K562 (cell line): ENCODE results near the gene SRCAP. TPM values are rescaled to one million over a fixed set of nuclear protein-coding genes. Genes with fewer than 3 reads are reported as not detected.

Experiments
- CBX1 ChIP-seq: sonication (generic); IDR thresholded peaks from 2 replicates; pipeline ENCODE4 v1.6.1; 2016; ENCODE audit warnings: antibody characterized with exemption, low read depth, mild to moderate bottlenecking
- GATAD2B ChIP-seq: fragments of 450-650 bp; IDR thresholded peaks from 2 replicates; pipeline ENCODE4 v1.6.1; 2017; ENCODE audit warnings: mild to moderate bottlenecking, borderline replicate concordance
- GTF2A2 ChIP-seq: IDR thresholded peaks from 2 replicates; pipeline ENCODE4 v1.6.1; 2016; ENCODE audit warnings: mild to moderate bottlenecking, missing genetic modification characterization, missing compliant biosample characterization
- HEY1 ChIP-seq: fragments of 250-450 bp; sonication (Bioruptor Pico); IDR thresholded peaks from 2 replicates; pipeline ENCODE4 v1.5.0; 2020; ENCODE audit warnings: mild to moderate bottlenecking, moderate library complexity, borderline replicate concordance
- HNRNPUL1 ChIP-seq: fragments of 200-400 bp; formaldehyde crosslinking; IDR thresholded peaks from 2 replicates; pipeline ENCODE4 v1.6.1; 2017; ENCODE audit warnings: low read length
- MBD2 ChIP-seq: sonication (generic); IDR thresholded peaks from 2 replicates; pipeline ENCODE4 v1.6.1; 2016; ENCODE audit warnings: low read depth, borderline replicate concordance
- MITF ChIP-seq: IDR thresholded peaks from 2 replicates; pipeline ENCODE4 v1.6.1; 2014; ENCODE audit warnings: antibody characterized with exemption
- MTA2 ChIP-seq: fragments of 450-650 bp; IDR thresholded peaks from 2 replicates; pipeline ENCODE4 v1.6.1; 2016; ENCODE audit warnings: low read depth
- MXI1 ChIP-seq: IDR thresholded peaks from 2 replicates; pipeline ENCODE4 v1.6.1; 2011; ENCODE audit warnings: low read depth, mild to moderate bottlenecking, improper control_type of control experiment, low read length
- NRF1 ChIP-seq, 2 experiments: fragments of 450-650 bp; IDR thresholded peaks in 1 of 2; conservative IDR thresholded peaks in 1 of 2; 2 replicates each; pipeline ENCODE4 v1.6.1; 2014; ENCODE audit warnings: mild to moderate bottlenecking in 2 of 2
- PHF20 ChIP-seq: fragments of 450-650 bp; IDR thresholded peaks from 2 replicates; pipeline ENCODE4 v1.6.1; 2018; ENCODE audit not compliant: partially characterized antibody
- RREB1 ChIP-seq: fragments of 250-450 bp; sonication (Bioruptor Pico); IDR thresholded peaks from 2 replicates; pipeline ENCODE4 v1.4.0; 2020
- TBL1XR1 ChIP-seq, 2 experiments: IDR thresholded peaks; 2 replicates each; pipeline ENCODE4 v1.6.1; 2012; ENCODE audit warnings: improper control_type of control experiment in 2 of 2, low read length in 2 of 2, mild to moderate bottlenecking in 1 of 2
- THAP12 ChIP-seq: fragments of 250-450 bp; sonication (Bioruptor Pico); IDR thresholded peaks from 2 replicates; pipeline ENCODE4 v1.9.0; 2021; ENCODE audit warnings: mild to moderate bottlenecking, inconsistent platforms
- THRAP3 ChIP-seq: fragments of 450-650 bp; IDR thresholded peaks from 2 replicates; pipeline ENCODE4 v1.6.1; 2016; ENCODE audit warnings: mild to moderate bottlenecking, inconsistent platforms, borderline replicate concordance
- XRCC5 ChIP-seq: fragments of 200-400 bp; formaldehyde crosslinking; IDR thresholded peaks from 2 replicates; pipeline ENCODE4 v1.6.1; 2017; ENCODE audit warnings: low read depth, mild to moderate bottlenecking, low read length
- ZKSCAN1 ChIP-seq: fragments of 150-350 bp; IDR thresholded peaks from 2 replicates; pipeline ENCODE4 v1.6.1; 2016; ENCODE audit warnings: low read depth, low read length
- ZNF217 ChIP-seq: sonication (generic); formaldehyde crosslinking; IDR thresholded peaks from 2 replicates; pipeline ENCODE4 v1.8.0; 2022; ENCODE audit warnings: mild to moderate bottlenecking, missing genetic modification reagents
- ZNF583 ChIP-seq: fragments of 250-450 bp; sonication (Bioruptor Pico); IDR thresholded peaks from 2 replicates; pipeline ENCODE4 v1.4.0; 2020
- polyA plus RNA-seq, 8 experiments: library from polyadenylated mRNA; depleted of rRNA in 4 of 8; stranded (reverse) in 5 of 8; unstranded in 3 of 8; fragments of >200 nt; fragmentation: Nextera tagmentation in 2 of 8; fragmentation: Illumina TruSeq in 1 of 8; extraction: Ambion mirVana in 2 of 8; extraction: Trizol in 1 of 8; gene quantifications; 2 replicates each; pipeline versions ENCODE4 v1.2.1 to v1.2.3, GENCODE V29; 2011 to 2014; ENCODE audit warnings: inconsistent platforms in 1 of 8, missing spikeins in 1 of 8
- total RNA-seq, 7 experiments: library from RNA; depleted of rRNA in 6 of 7; stranded (reverse); fragments of >200 nt in 6 of 7; fragmentation: Illumina TruSeq in 2 of 7; extraction: Trizol in 2 of 7; gene quantifications; 2 replicates each; pipeline versions ENCODE4 v1.2.1 to v1.2.3, GENCODE V29; 2011 to 2021; ENCODE audit warnings: low replicate concordance in 1 of 7

The SRCAP gene
- total and polyA plus RNA-seq, 9 of the 15 experiments (the other 6 are each of a cell fraction or from before 2014, with no cell fraction given), result 0.21 to 62.6 (median 5.8) TPM

DNA sequence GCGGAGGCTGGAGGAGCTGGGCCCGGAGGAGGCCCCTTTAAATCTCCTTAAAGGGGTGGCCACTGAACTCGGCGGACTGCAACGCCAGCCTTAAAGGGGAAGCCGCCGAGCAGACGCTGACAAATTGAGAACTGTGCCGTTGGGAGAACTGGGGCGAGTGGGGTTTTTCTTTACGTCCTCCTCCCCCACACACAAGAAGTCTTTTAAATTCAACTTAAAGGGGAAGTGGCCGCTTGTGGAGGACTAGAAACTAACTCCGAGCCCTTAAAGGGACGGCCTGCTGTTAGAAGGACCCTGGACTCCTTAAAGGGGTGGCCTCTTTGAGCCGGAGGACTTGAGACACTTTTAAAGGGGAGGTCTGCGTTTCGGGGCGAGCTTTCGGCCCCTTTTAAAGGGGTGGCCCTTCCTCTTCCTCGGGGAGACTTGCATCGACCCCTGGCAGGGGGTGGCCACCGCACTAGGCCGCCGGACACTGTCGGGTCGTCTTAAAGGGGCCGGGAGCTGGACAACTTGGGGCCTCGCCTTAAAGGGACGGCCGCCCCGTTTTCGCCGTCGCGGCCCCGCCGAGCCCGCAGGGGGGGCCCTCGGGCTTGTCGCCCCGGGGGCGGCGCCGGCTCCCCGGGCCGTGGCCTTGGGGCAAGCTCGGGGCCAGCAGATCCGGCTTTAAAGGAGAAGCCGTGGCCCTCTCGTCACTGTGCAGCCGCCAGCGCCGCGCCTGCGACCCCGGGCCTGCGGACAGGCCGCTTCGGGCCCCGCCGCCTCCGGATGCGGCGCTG, 40.1 kb upstream of the SRCAP start (continued):
- TF ChIP-seq HEY1 (CRISPR knock-in tag), result no peak
- no peak for TF ChIP-seq MITF
- TF ChIP-seq MXI1, result no peak
- no peak for TF ChIP-seq PHF20
- TF ChIP-seq MTA2, result no peak
- TF ChIP-seq ZNF217 (CRISPR knock-in tag), result no peak
- TF ChIP-seq THAP12 (CRISPR knock-in tag), result no peak
- TF ChIP-seq HNRNPUL1, result no peak
- TF ChIP-seq THRAP3, result no peak
- no peak for TF ChIP-seq MBD2
- no peak; the same call in 1 of the 2 replicates for TF ChIP-seq CBX1
- TF ChIP-seq ZKSCAN1, result no peak
- no peak for TF ChIP-seq RREB1 (CRISPR knock-in tag)
- no peak for TF ChIP-seq TBL1XR1 (IDR thresholded peaks at IDR 0.05; ENCODE audit: low read length in 2 of 2)
- no peak for TF ChIP-seq GATAD2B
- no peak for TF ChIP-seq ZNF583 (CRISPR knock-in tag)
- TF ChIP-seq GTF2A2, result no peak
- TF ChIP-seq NRF1 (conservative IDR thresholded peaks at IDR 0.05 in 1 of 2, IDR thresholded peaks at IDR 0.05 in 1 of 2), result no peak; a peak in 1 of 4 replicates
- TF ChIP-seq XRCC5, result no peak
